IMR-90 (cell line): ENCODE results near the gene TOGARAM1. TPM values are rescaled to one million over a fixed set of nuclear protein-coding genes. Genes with fewer than 3 reads are reported as not detected.
A peak's percentile ranks its signal among the peaks of the same experiment; 100 is the strongest.

Experiments used
- ATAC-seq: fragments of 200-7000 bp; cut with Tn5 transposase; 2 replicates; pipeline ENCODE4 v1.9.1; 2020; ENCODE audit warnings: low read depth, mild to moderate bottlenecking, moderate library complexity
- BruUV-seq: library from RNA; stranded (reverse); fragments of 400-500 nt; replicated peaks from 2 replicates; lab custom pipeline; 2021; lab: Mats Ljungman, UMichigan
- CTCF ChIA-PET: fragments of 300-600 bp; formaldehyde crosslinking; extraction: SDS; loops from one replicate; lab custom pipeline; 2021; ENCODE audit warnings: antibody characterized with exemption; lab: Yijun Ruan, JAX
- POLR2A ChIA-PET: fragments of 300-600 bp; sonication (Branson Sonifier 250); formaldehyde crosslinking; loops from one replicate; lab custom pipeline; 2022; ENCODE audit warnings: antibody characterized with exemption; ENCODE audit not compliant: unreplicated experiment; lab: Charles Lee
- DNase-seq: peaks from one replicate; pipeline ENCODE4 v3.0.0; 2013
- H2AFZ ChIP-seq: replicated peaks from 2 replicates; pipeline ENCODE3; 2013; ENCODE audit warnings: low read length, mild to moderate bottlenecking; ENCODE audit not compliant: poor library complexity
- H2AK5ac ChIP-seq: 2 replicates; pipeline ENCODE4 v1.6.1; 2013; ENCODE audit warnings: low read depth, low read length, inconsistent platforms
- H2AK9ac ChIP-seq: replicated peaks from 2 replicates; pipeline ENCODE3; 2013; ENCODE audit warnings: mild to moderate bottlenecking, low read depth, low read length, moderate library complexity; ENCODE audit not compliant: poor library complexity
- H2BK120ac ChIP-seq: 2 replicates; pipeline ENCODE4 v1.6.1; 2013; ENCODE audit warnings: low read depth, low read length, inconsistent platforms
- H2BK15ac ChIP-seq: 3 replicates; pipeline ENCODE4 v1.6.1; 2013; ENCODE audit warnings: low read depth, low read length, inconsistent platforms
- H2BK20ac ChIP-seq: 2 replicates; pipeline ENCODE4 v1.6.1; 2013; ENCODE audit warnings: low read depth, mild to moderate bottlenecking, inconsistent platforms, low read length, moderate library complexity
- H2BK5ac ChIP-seq: 2 replicates; pipeline ENCODE4 v1.6.1; 2013; ENCODE audit warnings: mild to moderate bottlenecking, low read depth, low read length, inconsistent platforms; ENCODE audit not compliant: poor library complexity, severe bottlenecking
- H3K14ac ChIP-seq: replicated peaks from 2 replicates; pipeline ENCODE4 v1.6.1; 2013; ENCODE audit warnings: low read depth, low read length, inconsistent platforms
- H3K18ac ChIP-seq: 2 replicates; pipeline ENCODE4 v1.6.1; 2013; ENCODE audit warnings: low read depth, low read length, control low read depth
- H3K23ac ChIP-seq: 2 replicates; pipeline ENCODE4 v1.6.1; 2013; ENCODE audit warnings: low read depth, low read length, inconsistent platforms
- H3K27ac ChIP-seq: 2 replicates; pipeline ENCODE4 v1.5.1; 2013; ENCODE audit warnings: mild to moderate bottlenecking, control low read depth, low read length; ENCODE audit not compliant: insufficient read depth
- H3K27me3 ChIP-seq: 2 replicates; pipeline ENCODE4 v1.6.1; 2013; ENCODE audit warnings: low read length; ENCODE audit not compliant: control insufficient read depth, insufficient read depth
- H3K36me3 ChIP-seq: 2 replicates; pipeline ENCODE4 v1.6.1; 2013; ENCODE audit warnings: low read length, mixed read lengths; ENCODE audit not compliant: control insufficient read depth, insufficient read depth
- H3K4ac ChIP-seq: 2 replicates; pipeline ENCODE4 v1.6.1; 2013; ENCODE audit warnings: low read depth, low read length, inconsistent platforms
- H3K4me1 ChIP-seq: 2 replicates; pipeline ENCODE4 v1.6.1; 2013; ENCODE audit warnings: low read length, mixed read lengths; ENCODE audit not compliant: control insufficient read depth, insufficient read depth
- H3K4me2 ChIP-seq: 2 replicates; pipeline ENCODE4 v1.6.1; 2013; ENCODE audit warnings: low read depth, mild to moderate bottlenecking, control low read depth, low read length, moderate library complexity
- H3K4me3 ChIP-seq: 2 replicates; pipeline ENCODE4 v1.5.1; 2013; ENCODE audit warnings: low read depth, mild to moderate bottlenecking, control low read depth, low read length, moderate library complexity; ENCODE audit not compliant: insufficient read depth
- H3K56ac ChIP-seq: 2 replicates; pipeline ENCODE4 v1.6.1; 2013; ENCODE audit warnings: low read length, inconsistent platforms; ENCODE audit not compliant: insufficient read depth; ENCODE audit errors: extremely low read depth
- H3K79me1 ChIP-seq, 2 experiments: 2 replicates each; pipeline ENCODE4 v1.6.1; 2013; ENCODE audit warnings: low read length in 2 of 2, inconsistent platforms in 1 of 2, low read depth in 1 of 2
- H3K9ac ChIP-seq: 2 replicates; pipeline ENCODE4 v1.6.1; 2013; ENCODE audit warnings: low read depth, low read length, control low read depth
- H3K9me1 ChIP-seq: 2 replicates; pipeline ENCODE4 v1.6.1; 2013; ENCODE audit warnings: low read length, inconsistent platforms; ENCODE audit not compliant: insufficient read depth
- H3K9me3 ChIP-seq: 2 replicates; pipeline ENCODE4 v1.6.1; 2013; ENCODE audit warnings: low read length; ENCODE audit not compliant: control insufficient read depth, insufficient read depth
- H4K20me1 ChIP-seq: 2 replicates; pipeline ENCODE4 v1.6.1; 2013; ENCODE audit warnings: low read length, inconsistent platforms; ENCODE audit not compliant: insufficient read depth
- H4K5ac ChIP-seq: 2 replicates; pipeline ENCODE4 v1.6.1; 2013; ENCODE audit warnings: mild to moderate bottlenecking, low read depth, low read length, control low read depth
- H4K8ac ChIP-seq, 2 experiments: 2 replicates each; pipeline ENCODE4 v1.6.1; 2013; ENCODE audit warnings: low read depth in 2 of 2, low read length in 2 of 2, control low read depth in 1 of 2, inconsistent platforms in 1 of 2
- H4K91ac ChIP-seq: 2 replicates; pipeline ENCODE4 v1.6.1; 2013; ENCODE audit warnings: low read depth, low read length, inconsistent platforms; ENCODE audit not compliant: insufficient read depth
- CEBPB ChIP-seq: IDR thresholded peaks from 2 replicates; pipeline ENCODE4 v1.6.1; 2012; ENCODE audit warnings: low read depth, low read length, improper control_type of control experiment
- CHD1 ChIP-seq: IDR thresholded peaks from 2 replicates; pipeline ENCODE4 v1.6.1; 2012; ENCODE audit warnings: low read depth, low read length, improper control_type of control experiment
- FOS ChIP-seq: fragments of 150-350 bp; IDR thresholded peaks from 2 replicates; pipeline ENCODE4 v1.6.1; 2016; ENCODE audit warnings: low read depth, low read length
- MXI1 ChIP-seq: IDR thresholded peaks from 2 replicates; pipeline ENCODE4 v1.6.1; 2012; ENCODE audit warnings: low read depth, mild to moderate bottlenecking, low read length, moderate library complexity, borderline replicate concordance
- NFE2L2 ChIP-seq: fragments of 150-350 bp; IDR thresholded peaks from 2 replicates; pipeline ENCODE4 v1.6.1; 2016; ENCODE audit warnings: low read depth, mild to moderate bottlenecking, low read length
- POLR2A ChIP-seq: IDR thresholded peaks from 2 replicates; pipeline ENCODE4 v1.6.1; 2012; ENCODE audit warnings: mild to moderate bottlenecking, low read depth, low read length
- RFX5 ChIP-seq: IDR thresholded peaks from 2 replicates; pipeline ENCODE4 v1.8.0; 2012; ENCODE audit warnings: low read depth, mild to moderate bottlenecking, low read length, moderate library complexity
- WGBS, 2 experiments: methylation state at CpG; one replicate each; pipeline versions ENCODE4 v1.1.5 to v1.1.7; 2013; ENCODE audit warnings: missing lambda C conversion rate in 2 of 2; ENCODE audit not compliant: insufficient read length in 1 of 2; ENCODE audit errors: extremely low coverage in 2 of 2; 5-methylcytosine and 5-hydroxymethylcytosine counted together
- dilution Hi-C: fragments of 300-500 bp; cut with HindIII; formaldehyde crosslinking; loops from one replicate; pipeline ENCODE4 v1.14.3; 2018; ENCODE audit warnings: low sequenced_read_pairs; ENCODE audit not compliant: unreplicated experiment
- in situ Hi-C: fragments of 300-500 bp; cut with MboI; formaldehyde crosslinking; loops from 3 replicates; pipeline ENCODE4 v1.14.3; 2019; ENCODE audit warnings: low sequenced_read_pairs, inconsistent platforms, mixed read lengths
- intact Hi-C: fragments of 100-400 bp; cut with micrococcal nuclease; formaldehyde crosslinking; loops from 2 replicates; pipeline ENCODE4 v1.10.0; 2022
- polyA plus RNA-seq, 3 experiments: library from polyadenylated mRNA; depleted of rRNA; stranded (reverse); fragments of >200 nt; gene quantifications; 2 replicates each; pipeline ENCODE4 v1.2.3, GENCODE V29; 2012; ENCODE audit warnings: low replicate concordance in 1 of 3
- total RNA-seq: library from RNA; depleted of rRNA; stranded (reverse); fragments of >200 nt; gene quantifications from 2 replicates; pipeline ENCODE4 v1.2.3, GENCODE V29; 2012
- TF ChIP-seq, protein P1 (sequence below): conservative IDR thresholded peaks from 2 replicates; pipeline ENCODE4 v1.5.1; 2012; ENCODE audit warnings: mild to moderate bottlenecking, low read depth, low read length, improper control_type of control experiment
- TF ChIP-seq, protein P2 (sequence below): fragments of 150-350 bp; IDR thresholded peaks from 2 replicates; pipeline ENCODE4 v1.6.1; 2017; ENCODE audit warnings: mild to moderate bottlenecking, antibody characterized with exemption, low read length, low read depth

Gene TOGARAM1
- total and polyA plus RNA-seq, 2 of the 4 experiments (the other 2 are of a cell fraction): 3.1 to 13.4 TPM

DNA sequence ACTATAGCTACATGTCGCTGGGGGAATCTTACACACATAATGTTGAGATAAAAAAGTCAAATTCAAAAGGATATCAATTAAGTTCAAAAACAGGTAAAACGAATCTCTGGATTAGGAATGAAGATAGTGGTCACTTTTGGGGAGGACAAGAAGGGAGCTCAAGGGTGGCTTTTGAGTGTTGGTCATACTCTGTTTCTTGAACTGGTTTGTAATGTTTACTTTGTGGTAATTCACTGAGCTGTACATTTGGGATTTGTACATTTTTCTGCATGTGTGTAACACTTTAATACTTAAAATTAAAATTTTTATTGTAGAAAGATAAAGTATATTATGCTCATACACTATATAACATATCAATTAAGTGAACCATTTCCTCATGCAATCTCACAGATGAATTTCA, 26.8 kb upstream of the TOGARAM1 start:
- Histone ChIP-seq H3K79me1 (peaks cover 13 to 21% of the 10 kb centered on the region in 2 experiments; a peak in 3 of 4 replicates), H3K9ac (no peak overlapping the region), H3K9me1 (no peaks in the 10 kb centered on the region), H4K8ac (no peak overlapping the region), H3K27me3 (no peaks in the 10 kb centered on the region), H2BK5ac (no peak overlapping the region), H3K18ac (no peak overlapping the region), H2BK20ac (no peak overlapping the region), H3K4me1 (no peaks in the 10 kb centered on the region), H3K23ac (no peak overlapping the region), H2AFZ (no peak overlapping the region), H4K5ac (no peak overlapping the region), H2BK15ac (no peak overlapping the region), H2BK120ac (no peak overlapping the region), H3K4me2 (no peak overlapping the region), H4K91ac (no peak overlapping the region), H3K4me3 (no peak overlapping the region), H2AK5ac (no peak overlapping the region), H2AK9ac (no peak overlapping the region), H3K4ac (no peak overlapping the region), H3K27ac (no peak overlapping the region), H3K36me3 (peaks cover 11% of the 10 kb centered on the region), H4K20me1 (no peaks in the 10 kb centered on the region), H3K56ac (no peak overlapping the region), H3K14ac (no peak overlapping the region), H3K9me3 (no peaks in the 10 kb centered on the region; the same call in 1 of the 2 replicates)
- DNase-seq: peak; percentile 30
- ChIA-PET CTCF (no interaction called here), POLR2A (no interaction called here)
- dilution Hi-C loops: no loop called here
- ATAC-seq: peak; percentile 68
- BruUV-seq: no TSS peak
- in situ Hi-C loops: no loop called here
- intact Hi-C loops: no loop called here
- TF ChIP-seq CHD1 (no peak), FOS (no peak), POLR2A (no peak), RFX5 (no peak), CEBPB (no peak), MXI1 (no peak), NFE2L2 (no peak)
- TF ChIP-seq, protein P1, sequence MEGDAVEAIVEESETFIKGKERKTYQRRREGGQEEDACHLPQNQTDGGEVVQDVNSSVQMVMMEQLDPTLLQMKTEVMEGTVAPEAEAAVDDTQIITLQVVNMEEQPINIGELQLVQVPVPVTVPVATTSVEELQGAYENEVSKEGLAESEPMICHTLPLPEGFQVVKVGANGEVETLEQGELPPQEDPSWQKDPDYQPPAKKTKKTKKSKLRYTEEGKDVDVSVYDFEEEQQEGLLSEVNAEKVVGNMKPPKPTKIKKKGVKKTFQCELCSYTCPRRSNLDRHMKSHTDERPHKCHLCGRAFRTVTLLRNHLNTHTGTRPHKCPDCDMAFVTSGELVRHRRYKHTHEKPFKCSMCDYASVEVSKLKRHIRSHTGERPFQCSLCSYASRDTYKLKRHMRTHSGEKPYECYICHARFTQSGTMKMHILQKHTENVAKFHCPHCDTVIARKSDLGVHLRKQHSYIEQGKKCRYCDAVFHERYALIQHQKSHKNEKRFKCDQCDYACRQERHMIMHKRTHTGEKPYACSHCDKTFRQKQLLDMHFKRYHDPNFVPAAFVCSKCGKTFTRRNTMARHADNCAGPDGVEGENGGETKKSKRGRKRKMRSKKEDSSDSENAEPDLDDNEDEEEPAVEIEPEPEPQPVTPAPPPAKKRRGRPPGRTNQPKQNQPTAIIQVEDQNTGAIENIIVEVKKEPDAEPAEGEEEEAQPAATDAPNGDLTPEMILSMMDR: no peak
- TF ChIP-seq, protein P2, sequence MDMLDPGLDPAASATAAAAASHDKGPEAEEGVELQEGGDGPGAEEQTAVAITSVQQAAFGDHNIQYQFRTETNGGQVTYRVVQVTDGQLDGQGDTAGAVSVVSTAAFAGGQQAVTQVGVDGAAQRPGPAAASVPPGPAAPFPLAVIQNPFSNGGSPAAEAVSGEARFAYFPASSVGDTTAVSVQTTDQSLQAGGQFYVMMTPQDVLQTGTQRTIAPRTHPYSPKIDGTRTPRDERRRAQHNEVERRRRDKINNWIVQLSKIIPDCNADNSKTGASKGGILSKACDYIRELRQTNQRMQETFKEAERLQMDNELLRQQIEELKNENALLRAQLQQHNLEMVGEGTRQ: no peak
- no CpG with 5 or more reads among the region's 2 CpGs for WGBS, 2 experiments
